ENCODE measurements around the gene AASDH.
A peak's percentile ranks its signal among the peaks of the same experiment; 100 is the strongest.

The AASDH gene, protein sequence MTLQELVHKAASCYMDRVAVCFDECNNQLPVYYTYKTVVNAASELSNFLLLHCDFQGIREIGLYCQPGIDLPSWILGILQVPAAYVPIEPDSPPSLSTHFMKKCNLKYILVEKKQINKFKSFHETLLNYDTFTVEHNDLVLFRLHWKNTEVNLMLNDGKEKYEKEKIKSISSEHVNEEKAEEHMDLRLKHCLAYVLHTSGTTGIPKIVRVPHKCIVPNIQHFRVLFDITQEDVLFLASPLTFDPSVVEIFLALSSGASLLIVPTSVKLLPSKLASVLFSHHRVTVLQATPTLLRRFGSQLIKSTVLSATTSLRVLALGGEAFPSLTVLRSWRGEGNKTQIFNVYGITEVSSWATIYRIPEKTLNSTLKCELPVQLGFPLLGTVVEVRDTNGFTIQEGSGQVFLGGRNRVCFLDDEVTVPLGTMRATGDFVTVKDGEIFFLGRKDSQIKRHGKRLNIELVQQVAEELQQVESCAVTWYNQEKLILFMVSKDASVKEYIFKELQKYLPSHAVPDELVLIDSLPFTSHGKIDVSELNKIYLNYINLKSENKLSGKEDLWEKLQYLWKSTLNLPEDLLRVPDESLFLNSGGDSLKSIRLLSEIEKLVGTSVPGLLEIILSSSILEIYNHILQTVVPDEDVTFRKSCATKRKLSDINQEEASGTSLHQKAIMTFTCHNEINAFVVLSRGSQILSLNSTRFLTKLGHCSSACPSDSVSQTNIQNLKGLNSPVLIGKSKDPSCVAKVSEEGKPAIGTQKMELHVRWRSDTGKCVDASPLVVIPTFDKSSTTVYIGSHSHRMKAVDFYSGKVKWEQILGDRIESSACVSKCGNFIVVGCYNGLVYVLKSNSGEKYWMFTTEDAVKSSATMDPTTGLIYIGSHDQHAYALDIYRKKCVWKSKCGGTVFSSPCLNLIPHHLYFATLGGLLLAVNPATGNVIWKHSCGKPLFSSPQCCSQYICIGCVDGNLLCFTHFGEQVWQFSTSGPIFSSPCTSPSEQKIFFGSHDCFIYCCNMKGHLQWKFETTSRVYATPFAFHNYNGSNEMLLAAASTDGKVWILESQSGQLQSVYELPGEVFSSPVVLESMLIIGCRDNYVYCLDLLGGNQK

DNA sequence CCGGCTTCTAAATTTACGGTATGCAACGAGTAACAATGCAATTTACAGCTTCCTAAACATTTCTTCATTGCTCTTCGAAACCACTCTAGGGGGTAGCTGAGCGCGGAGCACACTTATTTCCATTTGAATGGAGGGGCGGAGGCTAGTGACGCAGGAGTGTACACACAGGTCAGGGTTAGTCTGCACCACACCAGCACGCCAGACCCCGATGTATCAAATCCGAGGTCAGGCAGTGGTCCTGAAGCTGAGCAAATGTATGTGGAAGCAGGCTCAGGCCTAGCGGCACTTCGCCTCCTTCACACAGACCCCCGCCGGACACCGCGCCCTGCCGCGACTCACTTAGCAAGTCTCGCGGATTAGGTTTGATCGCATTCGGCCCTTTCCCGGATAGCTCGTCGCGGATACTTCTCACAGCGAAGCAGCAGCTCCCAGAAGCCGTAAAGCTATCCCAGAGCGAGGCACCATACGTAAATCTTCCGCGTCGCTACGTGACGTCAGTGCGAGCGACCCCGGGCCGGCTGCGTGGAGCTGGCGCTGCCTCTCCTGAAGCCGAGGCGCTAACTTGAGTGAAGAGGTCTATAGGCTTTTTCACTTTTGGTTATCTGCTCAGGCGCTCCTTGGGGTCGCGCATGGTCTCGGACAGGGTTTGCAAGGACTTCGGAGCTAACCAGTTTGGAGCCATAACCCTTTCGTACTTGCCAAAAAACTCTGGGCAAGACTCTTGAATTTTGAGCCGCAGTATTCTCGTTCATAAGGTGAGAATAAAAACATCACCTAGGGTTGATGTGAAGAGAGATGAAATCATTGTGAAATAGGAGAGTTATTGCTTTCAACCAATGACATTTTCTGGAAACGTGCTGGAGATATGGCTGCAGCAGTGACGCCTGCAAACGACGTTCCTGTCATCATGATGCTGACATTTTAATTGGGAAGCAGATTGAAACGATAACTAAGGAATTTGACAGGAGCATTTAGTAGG lies at the start of gene AASDH:
AASDH (minus strand) TSS at position 469 of the 979 bp plus-strand sequence. CDS start 3,192 bp downstream, outside the sequence.
- DNase-seq: peak; percentile 83

DNA sequence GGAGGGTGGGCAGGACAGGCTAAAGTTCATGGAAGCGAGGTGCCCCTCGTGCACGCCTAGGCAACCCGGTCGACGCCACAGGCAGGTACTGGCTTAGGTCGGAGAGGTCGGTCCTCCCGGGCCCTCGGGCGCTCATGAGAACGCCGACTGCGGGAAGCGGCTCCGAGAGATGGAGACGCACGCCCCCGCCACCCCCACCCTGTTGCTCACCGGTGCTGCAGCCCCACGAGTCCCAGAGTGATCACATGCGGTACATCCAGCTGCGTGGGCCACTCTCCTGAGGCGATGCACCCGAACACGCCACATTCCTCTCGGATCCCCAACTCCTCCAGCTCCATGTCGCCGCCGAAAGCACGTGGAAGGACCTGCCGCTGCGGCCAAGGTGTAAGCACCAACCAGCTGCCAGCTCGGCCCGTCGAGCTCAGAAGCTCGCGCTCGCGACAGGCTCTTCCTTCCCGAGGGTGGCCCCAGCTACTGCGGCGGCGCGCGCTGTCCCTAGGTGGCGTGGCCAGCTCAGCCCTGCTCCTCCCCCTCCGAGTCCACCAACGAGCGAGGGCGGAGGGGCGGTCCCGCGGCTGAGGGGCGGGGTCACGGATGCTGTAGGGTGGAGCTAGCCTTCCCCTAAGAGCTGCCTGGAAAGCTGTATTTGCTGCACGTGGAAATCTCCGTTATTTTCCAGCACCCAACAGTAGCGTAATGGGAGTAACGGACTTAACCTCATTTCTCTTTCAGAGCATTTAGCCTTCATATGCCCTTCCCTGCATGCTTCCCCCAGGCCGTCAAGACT lies 48.0 kb upstream of the AASDH start, which contains the start of gene PPAT:
PPAT (minus strand) TSS at position 476 of the 787 bp plus-strand sequence; CDS start at position 338, 138 bp downstream.
- peak; percentile 89 for DNase-seq

DNA sequence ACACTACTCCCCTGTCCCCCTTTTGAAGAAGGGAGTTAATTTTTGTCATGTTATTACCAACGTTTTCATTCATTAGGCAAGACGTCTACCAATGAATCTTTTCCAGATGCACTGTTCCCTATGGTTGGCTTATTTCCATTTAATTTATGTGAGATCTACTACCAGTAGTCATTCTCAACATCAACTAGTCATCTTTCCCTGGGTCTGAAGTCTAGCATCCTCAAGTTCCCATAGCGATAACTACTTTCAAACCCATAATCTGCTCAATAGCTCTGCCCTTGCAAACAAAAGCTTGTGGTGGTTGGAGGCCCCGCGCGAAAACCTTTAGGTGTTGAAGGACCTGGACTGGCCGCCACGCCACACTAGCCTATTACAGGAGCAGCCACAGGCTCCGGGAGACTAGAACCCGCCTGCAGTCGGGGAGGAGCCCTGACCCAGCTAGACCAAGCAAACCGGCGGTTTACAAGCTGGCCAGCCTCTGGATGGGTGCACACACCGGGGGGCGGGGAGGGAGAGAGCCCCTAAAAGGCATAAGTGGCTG lies 47.4 kb upstream of the AASDH start:
- DNase-seq: peak; percentile 9

DNA sequence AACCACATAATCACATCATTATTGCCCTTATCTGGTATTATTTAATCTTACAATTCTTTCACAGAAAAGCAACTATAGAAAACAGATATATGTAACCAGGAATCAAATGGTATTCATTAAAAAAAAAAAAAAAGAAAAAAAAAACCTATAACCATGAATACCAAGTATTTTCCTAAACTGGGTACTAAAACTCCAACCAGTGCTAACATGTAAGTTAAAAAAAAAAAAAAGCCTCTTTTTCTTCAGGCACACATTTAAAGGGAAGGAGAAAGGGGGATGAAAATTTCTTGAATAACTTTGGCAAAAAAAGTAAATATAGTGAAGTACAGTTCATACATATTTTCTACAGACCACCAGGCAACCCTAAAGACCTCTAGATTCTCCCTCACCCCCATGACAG lies 46.0 kb upstream of the AASDH start:
- no peak for DNase-seq

DNA sequence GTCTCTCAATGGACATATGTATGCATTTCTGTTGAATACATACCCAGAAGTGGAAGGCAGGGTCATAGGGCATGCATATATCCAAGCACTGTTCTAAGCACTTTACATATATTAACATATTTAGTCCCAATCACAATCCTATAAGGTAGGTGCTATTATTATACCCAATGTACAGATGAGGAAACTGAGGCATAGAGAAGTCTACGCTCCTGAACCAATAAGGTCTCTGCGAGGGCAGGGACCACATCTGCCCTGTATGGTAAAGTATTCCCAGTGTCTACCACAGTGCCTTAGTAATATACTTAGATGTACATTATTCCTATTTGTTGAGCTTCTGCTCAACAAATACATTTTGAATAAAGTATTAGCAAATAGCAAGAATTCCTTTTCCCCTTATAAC lies 42.9 kb upstream of the AASDH start:
- DNase-seq: no peak

DNA sequence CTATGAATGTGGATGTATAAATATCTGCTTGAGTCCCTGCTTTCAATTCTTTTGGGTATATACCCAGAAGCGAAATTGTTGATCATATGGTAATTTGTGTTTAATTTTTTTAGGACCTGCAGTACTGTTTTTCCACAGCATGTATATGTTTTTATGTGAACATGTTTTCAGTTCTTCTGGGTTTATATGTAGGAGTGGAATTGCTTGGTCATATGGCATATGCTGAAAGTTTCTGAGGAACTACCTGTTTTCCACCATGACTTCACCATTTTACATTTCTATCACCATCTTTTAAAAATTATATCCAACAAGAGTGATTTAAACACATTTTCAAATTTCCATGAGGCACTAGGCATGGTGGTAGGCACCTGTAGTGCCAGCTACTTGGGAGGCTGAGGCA lies 39.9 kb upstream of the AASDH start:
- no peak for DNase-seq

DNA sequence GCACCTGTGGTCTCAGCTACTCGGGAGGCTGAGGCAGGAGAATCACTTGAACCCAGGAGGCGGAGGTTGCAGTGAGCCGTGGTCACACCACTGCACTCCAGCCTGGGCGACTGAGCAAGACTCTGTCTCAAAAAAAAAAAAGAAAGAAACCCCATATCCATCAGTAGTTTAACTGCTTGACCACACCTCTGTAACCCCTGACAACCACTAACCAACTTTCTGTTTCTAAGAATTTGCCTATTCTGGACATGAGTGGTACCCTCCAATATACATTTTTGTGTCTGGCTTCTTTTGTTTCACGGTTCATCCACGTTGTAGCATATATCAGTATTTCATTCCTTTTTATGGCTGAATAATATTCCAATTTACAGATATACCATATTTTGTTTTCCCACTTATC lies 39.0 kb upstream of the AASDH start:
- DNase-seq: no peak

DNA sequence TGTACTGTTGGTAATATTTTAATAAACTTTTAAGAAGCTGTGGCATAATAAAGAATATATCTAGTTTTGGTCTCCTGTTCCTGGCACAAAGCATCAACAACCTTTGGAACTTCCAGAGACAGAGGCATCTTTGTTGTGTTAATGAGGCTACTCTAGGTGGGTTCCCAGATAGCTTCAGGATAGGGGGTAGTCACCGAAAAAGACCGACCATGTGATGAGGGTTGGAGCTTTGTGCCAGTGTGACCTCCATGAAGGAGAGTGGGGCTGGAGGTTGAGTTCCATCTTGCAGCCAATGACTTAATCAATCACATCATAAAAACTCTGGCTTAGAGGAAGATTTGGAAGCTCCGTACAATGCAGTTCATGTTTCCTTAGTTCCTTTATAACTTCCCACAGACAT lies 38.2 kb upstream of the AASDH start:
- DNase-seq: no peak

DNA sequence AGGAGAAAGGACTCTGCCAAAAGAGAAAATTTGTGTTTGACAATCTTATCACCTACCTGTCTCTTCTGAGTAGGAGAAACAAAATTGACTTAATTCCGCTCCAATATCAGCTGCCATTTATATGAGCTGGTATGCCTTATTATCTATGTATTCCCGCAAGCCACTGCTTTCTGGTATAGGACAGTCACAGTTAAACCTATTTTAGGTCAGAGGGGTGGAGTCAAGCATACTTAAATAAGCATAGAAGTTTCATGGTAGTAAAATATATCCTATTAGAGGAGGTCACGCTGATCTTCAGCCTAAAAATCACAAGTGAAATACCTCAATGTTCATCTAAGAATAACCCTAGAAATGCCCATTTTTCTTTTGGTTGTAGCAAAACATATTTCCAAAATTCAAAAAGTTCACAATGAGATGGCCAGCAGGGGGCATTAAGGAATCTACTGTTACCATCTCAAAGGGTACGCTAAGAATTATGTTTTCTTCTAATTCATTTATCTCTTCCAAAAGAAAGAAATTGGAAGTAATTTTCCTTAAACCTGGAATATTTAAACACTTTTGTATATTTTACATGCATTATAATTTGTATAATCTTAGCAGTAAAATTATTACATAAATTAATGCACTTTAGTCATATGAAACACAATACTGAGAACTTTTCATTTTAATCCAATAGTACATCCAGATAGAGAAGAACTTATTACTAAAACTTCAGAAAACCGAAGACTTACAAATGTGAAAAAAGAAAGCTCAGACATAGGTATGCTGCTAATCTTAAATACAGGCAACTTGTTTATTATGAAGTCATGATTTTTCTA lies 37.6 kb upstream of the AASDH start:
- DNase-seq: no peak

DNA sequence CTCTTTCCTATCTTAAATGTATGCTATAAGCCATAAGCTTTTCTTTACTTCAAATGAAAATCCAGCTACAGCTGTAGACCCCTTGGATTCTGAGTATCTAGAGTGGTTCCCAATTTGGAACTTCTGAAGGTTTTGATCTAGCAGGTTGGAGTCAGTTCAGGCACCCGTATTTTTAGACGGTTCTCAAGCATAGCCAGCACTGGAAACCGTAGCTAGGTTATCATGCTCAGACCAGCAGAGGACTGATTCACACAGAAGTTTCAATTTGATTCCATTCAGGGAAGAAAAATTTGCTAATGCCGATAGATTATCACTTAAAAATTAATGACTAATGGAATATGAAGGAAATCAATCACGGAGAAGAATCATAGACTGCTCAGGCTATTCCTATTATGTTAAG lies 36.9 kb upstream of the AASDH start:
- no peak for DNase-seq

DNA sequence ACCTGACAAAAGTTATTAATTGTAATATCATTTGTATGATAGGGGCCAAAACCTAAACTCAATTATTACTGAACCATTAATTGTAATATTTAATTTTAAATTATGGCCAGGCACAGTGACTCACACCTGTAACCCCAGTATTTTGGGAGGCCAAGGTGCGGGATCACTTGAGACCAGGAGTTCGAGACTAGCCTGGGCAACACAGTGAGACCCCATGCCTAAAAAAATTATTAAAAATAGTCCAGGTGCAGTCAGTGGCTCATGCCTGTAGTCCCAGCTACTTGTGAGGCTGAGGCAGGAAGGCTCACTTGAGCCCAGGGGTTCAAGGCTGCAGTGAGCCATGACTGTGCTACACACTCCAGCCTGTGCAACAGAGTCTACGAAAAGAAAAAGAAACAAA lies 30.1 kb upstream of the AASDH start:
- DNase-seq: no peak

DNA sequence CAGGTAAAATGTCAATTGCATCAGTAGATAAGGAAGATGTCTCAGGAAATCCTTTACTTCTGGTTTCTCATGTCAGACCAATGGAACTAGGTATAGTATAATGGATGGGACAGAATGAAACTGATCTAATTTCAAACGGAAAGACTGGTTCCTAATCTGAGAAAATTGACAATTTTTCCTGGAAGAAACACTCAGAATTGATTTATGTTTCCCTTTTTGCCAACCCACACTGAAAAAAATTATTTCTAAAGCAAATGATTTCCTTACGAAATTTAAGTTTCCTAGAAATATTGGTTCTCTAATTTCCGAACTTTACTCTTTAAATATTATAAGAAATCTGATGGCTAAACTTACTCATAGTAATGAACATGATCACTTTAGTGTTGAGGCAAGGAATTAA lies 29.1 kb upstream of the AASDH start:
- no peak for DNase-seq

DNA sequence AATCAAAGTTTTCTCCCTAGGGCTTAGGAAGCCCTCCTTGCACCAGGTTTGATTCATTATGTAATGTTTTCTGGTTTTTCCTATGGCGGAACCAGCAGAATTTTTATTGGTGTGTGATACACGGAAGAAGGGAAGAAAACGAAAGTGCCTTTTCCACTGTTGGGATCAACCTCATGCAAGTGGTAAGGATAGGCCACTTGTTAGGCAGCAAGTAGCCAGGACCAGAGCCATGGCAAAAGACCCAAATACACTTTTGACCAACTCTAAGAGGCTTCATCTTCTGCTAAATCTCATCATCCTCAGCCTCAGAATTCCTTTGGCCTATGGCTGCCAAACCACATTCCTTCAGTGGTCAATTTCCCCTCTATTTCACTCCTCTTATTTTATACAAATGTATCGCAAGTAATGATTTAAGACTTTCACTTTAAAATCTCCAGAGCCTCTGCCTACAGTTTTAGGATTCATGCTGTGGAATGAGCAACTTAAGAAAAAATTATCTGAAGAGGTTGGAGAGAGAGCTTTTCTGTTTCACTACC lies 26.9 kb upstream of the AASDH start:
- DNase-seq: no peak

DNA sequence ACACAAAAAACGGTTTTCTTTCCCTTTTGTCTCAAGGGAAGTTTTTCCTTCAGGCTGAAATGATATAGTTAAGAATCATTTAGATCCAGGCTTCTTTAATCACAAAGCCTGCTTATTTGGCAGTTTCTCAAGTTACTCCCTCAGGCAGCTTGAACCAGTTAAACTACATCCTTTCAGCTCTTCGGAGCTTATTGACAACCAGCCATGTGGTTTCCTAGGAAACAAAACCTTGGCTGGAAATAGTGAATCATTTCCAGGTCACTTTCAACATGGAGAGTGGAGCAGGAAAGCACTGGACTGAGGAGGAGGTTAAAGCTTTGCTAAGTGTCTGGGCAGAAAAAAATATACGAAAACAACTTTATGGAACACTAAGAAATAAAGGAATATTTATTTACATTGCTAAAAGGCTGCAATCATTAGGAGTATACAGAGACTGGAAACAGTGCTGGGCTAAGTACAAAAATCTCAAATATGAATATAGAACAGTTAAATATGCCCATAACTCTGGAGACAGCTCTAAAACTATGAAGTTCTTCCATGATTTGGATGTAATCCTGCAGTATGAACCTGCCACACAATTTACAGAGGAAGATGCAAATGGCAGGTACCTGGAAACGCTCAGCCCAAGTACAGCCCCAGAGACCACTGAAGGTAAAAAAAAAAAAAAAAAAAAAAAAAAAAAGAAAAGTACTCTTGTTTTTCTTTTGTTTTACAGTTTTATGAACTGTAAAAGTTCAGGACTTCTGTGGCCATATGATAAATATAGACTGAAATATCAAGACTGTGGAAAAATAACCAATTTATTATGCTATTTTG lies 23.2 kb upstream of the AASDH start:
- peak; percentile 41 for DNase-seq

DNA sequence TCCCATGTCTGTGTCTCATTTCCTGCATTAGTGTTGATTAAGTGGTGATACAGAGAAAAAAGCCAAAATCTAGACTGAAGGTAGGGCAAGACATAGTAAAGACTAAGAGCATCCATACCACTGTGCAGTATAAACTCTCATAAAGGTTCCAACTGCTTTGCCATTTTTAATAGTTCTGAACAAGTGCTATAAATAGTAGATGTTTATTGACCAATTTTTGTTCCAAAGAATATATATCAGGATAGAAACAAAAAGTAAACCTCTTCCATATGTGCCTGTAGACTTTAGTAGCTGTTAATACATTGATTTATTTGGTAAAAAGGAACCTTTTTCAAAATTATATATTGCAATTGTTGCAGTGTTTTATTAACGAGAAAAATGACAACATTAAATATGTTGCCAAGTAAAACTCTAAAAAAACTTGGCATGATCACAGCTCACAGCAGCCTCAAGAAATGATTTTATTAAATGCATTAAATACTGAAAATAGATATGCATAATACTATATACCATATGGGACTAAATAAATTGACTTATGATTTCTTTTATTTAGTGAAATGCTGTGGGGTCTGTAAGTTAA lies 22.3 kb upstream of the AASDH start:
- no peak for DNase-seq

DNA sequence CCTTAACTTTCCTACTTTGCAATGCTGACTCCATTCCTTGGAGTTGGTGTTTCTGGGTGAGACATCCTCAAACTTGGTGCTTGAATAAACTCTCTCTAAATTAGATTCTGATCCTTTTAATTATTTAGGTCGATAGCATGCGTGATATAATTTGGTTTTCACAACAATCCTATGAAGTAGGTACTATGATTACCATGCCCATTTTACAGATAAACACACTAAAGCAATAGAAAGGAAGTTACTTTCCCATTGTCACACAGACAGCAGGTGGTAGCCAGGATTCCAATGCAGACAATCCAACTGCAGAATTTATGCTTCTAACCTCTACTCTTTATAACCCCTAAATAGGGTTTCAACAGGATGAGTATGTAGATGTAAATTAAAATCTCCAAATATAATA lies 21.7 kb upstream of the AASDH start:
- DNase-seq: no peak

DNA sequence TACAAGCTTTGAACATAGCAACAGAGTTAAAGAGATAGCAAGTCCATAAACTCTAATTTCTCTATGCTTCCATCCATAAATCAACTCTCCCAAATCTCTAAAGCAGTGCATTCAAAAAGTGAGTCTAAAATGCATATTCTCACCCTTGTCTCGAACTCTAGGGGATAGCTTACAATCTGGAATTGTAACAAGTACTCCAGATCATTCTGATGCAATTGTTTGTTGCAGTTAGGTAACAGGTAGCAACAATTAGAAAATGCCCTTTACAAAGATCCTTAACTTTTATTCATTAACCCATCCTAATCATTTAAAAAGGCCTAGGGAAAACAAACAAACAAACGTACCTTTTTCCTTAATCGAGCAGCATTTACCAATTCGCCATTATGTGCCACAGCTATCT lies 18.9 kb upstream of the AASDH start:
- DNase-seq: no peak

DNA sequence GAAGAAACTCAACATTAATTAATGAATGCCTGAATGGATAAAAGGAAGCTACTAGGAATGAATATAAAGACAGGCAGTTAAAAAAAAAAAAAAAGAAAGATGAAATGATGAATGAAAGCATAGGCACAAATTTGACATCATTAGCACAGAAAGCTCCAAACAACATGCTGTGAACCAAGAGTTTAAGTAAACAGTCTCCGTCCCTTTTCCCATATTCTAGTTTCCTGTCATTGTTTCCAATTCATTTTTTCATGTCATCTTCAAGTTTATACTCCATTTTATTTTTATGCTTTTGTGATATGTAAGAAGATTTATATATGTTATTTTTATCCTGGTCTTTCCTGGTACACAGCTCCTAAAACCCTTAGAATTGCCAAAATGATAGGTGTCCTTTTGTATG lies 17.7 kb upstream of the AASDH start:
- DNase-seq: no peak

DNA sequence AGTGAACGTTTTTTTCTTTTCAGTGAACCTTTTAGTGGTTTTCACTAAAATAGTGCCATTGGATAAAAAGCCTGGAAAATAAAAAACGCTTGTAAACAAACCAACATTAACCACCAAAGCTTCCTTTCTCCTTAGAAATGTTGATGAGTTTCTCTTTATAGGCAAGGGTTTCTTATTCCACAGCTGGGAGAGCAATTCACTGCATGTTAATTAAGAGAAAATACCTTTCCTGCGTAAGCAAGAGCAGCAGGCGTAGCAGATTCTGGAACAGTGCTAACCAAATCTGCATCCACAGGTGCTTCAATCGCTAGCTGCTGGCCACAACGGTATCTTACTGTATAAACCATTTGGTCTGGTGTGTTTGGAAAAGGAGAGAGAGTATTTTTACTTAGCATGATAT lies 13.3 kb upstream of the AASDH start:
- DNase-seq: no peak
